HCT116 (cell line): ENCODE measurements around the gene IMPG2. TPM values are rescaled to one million over a fixed set of nuclear protein-coding genes. Genes with fewer than 3 reads are reported as not detected.

ENCODE experiments used
- ATAC-seq: fragments of 200-7000 bp; cut with Tn5 transposase; 2 replicates; pipeline ENCODE4 v1.9.1; 2020; ENCODE audit warnings: mild to moderate bottlenecking, moderate library complexity
- BruUV-seq: library from RNA; stranded (reverse); fragments of 400-500 nt; replicated peaks from 2 replicates; lab custom pipeline; 2021; lab: Mats Ljungman, UMichigan
- CTCF ChIA-PET: fragments of 300-600 bp; sonication (Branson Sonifier 250); formaldehyde crosslinking; loops from one replicate; lab custom pipeline; 2021; ENCODE audit warnings: antibody characterized with exemption; lab: Charles Lee
- POLR2A ChIA-PET: fragments of 300-600, 350-600 bp; sonication (Branson Sonifier 250); formaldehyde crosslinking; loops from one replicate; lab custom pipeline; 2021; ENCODE audit warnings: antibody characterized with exemption; lab: Charles Lee
- RAD21 ChIA-PET, 2 experiments: fragments of 300-600 bp; sonication (Branson Sonifier 250); formaldehyde crosslinking; loops; one replicate each; lab custom pipeline; 2023; ENCODE audit warnings: low total read pairs in 2 of 2; ENCODE audit not compliant: uncharacterized antibody in 2 of 2, unreplicated experiment in 2 of 2, low non-redundant PET in 1 of 2; lab: Charles Lee
- DNase-seq: peaks from one replicate; pipeline ENCODE4 v3.0.0-alpha.2; 2010; ENCODE audit warnings: low read depth, low spot score
- H2AFZ ChIP-seq: fragments of 200-600 bp; shearing (Covaris generic), sonication (generic); 2 replicates; pipeline ENCODE4 v1.6.1; 2017; ENCODE audit warnings: low read depth, mixed run types, mixed read lengths, antibody characterized with exemption, low read length; ENCODE audit not compliant: poor library complexity, severe bottlenecking
- H3K27ac ChIP-seq: 2 replicates; pipeline ENCODE4 v1.5.1; 2012; ENCODE audit warnings: low read depth, low read length
- H3K27me3 ChIP-seq: fragments of 200-600 bp; sonication (generic); 2 replicates; pipeline ENCODE4 v1.6.1; 2016; ENCODE audit warnings: mixed run types, low read length, mixed read lengths; ENCODE audit not compliant: insufficient read depth
- H3K36me3 ChIP-seq, 2 experiments: fragments of 200-500 bp in 1 of 2; fragments of 200-600 bp in 1 of 2; sonication (Bioruptor generic) in 1 of 2; sonication (generic) in 1 of 2; 2 replicates each; pipeline versions ENCODE4 v1.5.1 to v1.6.1; 2014 to 2016; ENCODE audit warnings: low read length in 2 of 2, inconsistent platforms in 1 of 2, mixed read lengths in 1 of 2, mixed run types in 1 of 2; ENCODE audit not compliant: insufficient read depth in 2 of 2, control insufficient read depth in 1 of 2
- H3K4me1 ChIP-seq, 2 experiments: fragments of 200-600 bp in 1 of 2; sonication (generic) in 1 of 2; 2 replicates each; pipeline versions ENCODE4 v1.5.1 to v1.6.1; 2012 to 2017; ENCODE audit warnings: low read length in 2 of 2, inconsistent platforms in 1 of 2, mild to moderate bottlenecking in 1 of 2, mixed read lengths in 1 of 2, mixed run types in 1 of 2, moderate library complexity in 1 of 2; ENCODE audit not compliant: insufficient read depth in 2 of 2, control insufficient read depth in 1 of 2
- H3K4me2 ChIP-seq: fragments of 200-600 bp; sonication (generic); 2 replicates; pipeline ENCODE4 v1.6.1; 2017; ENCODE audit warnings: mixed run types, low read length, mixed read lengths
- H3K4me3 ChIP-seq, 2 experiments: fragments of 200-600 bp in 1 of 2; sonication (generic) in 1 of 2; replicated peaks in 1 of 2; 2 replicates each; pipeline ENCODE4 v1.5.1; 2011 to 2016; ENCODE audit warnings: low read length in 2 of 2, control low read depth in 1 of 2, low read depth in 1 of 2, mild to moderate bottlenecking in 1 of 2, mixed read lengths in 1 of 2, mixed run types in 1 of 2
- H3K79me2 ChIP-seq: fragments of 200-600 bp; sonication (generic); 2 replicates; pipeline ENCODE4 v1.6.1; 2017; ENCODE audit warnings: mild to moderate bottlenecking, mixed run types, low read length, moderate library complexity, mixed read lengths; ENCODE audit not compliant: insufficient read depth
- H3K9ac ChIP-seq: fragments of 200-600 bp; sonication (generic); 2 replicates; pipeline ENCODE4 v1.6.1; 2016; ENCODE audit warnings: low read length, mixed read lengths
- H3K9me2 ChIP-seq: fragments of 200-600 bp; sonication (generic), shearing (Covaris generic); 2 replicates; pipeline ENCODE4 v1.6.1; 2017; ENCODE audit warnings: mixed run types, mild to moderate bottlenecking, moderate library complexity; ENCODE audit not compliant: insufficient read depth
- H3K9me3 ChIP-seq, 2 experiments: fragments of 200-500 bp in 1 of 2; fragments of 200-600 bp in 1 of 2; sonication (Bioruptor generic) in 1 of 2; sonication (generic) in 1 of 2; 2 replicates each; pipeline ENCODE4 v1.6.1; 2014 to 2017; ENCODE audit warnings: low read length in 2 of 2, mixed read lengths in 2 of 2, inconsistent platforms in 1 of 2, low read depth in 1 of 2, mild to moderate bottlenecking in 1 of 2, mixed run types in 1 of 2, moderate library complexity in 1 of 2; ENCODE audit not compliant: control insufficient read depth in 1 of 2, insufficient read depth in 1 of 2
- H4K20me1 ChIP-seq: fragments of 200-600 bp; sonication (generic), shearing (Covaris generic); 2 replicates; pipeline ENCODE4 v1.6.1; 2017; ENCODE audit warnings: mixed run types, mild to moderate bottlenecking, moderate library complexity; ENCODE audit not compliant: insufficient read depth
- CBX3 ChIP-seq: IDR thresholded peaks from 2 replicates; pipeline ENCODE4 v1.6.1; 2012; ENCODE audit warnings: low read depth
- CEBPB ChIP-seq: IDR thresholded peaks from 2 replicates; pipeline ENCODE4 v1.6.1; 2012; ENCODE audit warnings: low read depth
- CTCF ChIP-seq, 3 experiments: fragments of 200-600 bp in 1 of 3; sonication (generic) in 1 of 3; IDR thresholded peaks in 2 of 3; conservative IDR thresholded peaks in 1 of 3; 2 replicates each; pipeline ENCODE4 v1.5.1; 2012 to 2017; ENCODE audit warnings: low read depth in 2 of 3, low read length in 2 of 3, antibody characterized with exemption in 1 of 3, borderline replicate concordance in 1 of 3, control low read depth in 1 of 3, mild to moderate bottlenecking in 1 of 3, mixed read lengths in 1 of 3, mixed run types in 1 of 3, moderate library complexity in 1 of 3; ENCODE audit not compliant: insufficient read depth in 1 of 3
- EGR1 ChIP-seq: IDR thresholded peaks from 2 replicates; pipeline ENCODE4 v1.6.1; 2012; ENCODE audit warnings: low read depth
- ELF1 ChIP-seq: IDR thresholded peaks from 2 replicates; pipeline ENCODE4 v1.6.1; 2012; ENCODE audit warnings: low read depth, borderline replicate concordance
- EZH2phosphoT487 ChIP-seq: fragments of 200-600 bp; IDR thresholded peaks from 2 replicates; pipeline ENCODE4 v1.6.1; 2018; ENCODE audit warnings: antibody characterized with exemption, borderline replicate concordance
- POLR2A ChIP-seq: IDR thresholded peaks from 2 replicates; pipeline ENCODE4 v1.7.0; 2011; ENCODE audit warnings: borderline replicate concordance; ENCODE audit not compliant: insufficient read depth, insufficient read length; ENCODE audit errors: extremely low read depth
- SRF ChIP-seq: IDR thresholded peaks from 2 replicates; pipeline ENCODE4 v1.6.1; 2012; ENCODE audit warnings: low read depth
- TCF7L2 ChIP-seq: IDR thresholded peaks from 2 replicates; pipeline ENCODE4 v1.7.0; 2011; ENCODE audit warnings: borderline replicate concordance, inconsistent platforms; ENCODE audit not compliant: insufficient read depth, insufficient read length; ENCODE audit errors: extremely low read depth
- YY1 ChIP-seq: IDR thresholded peaks from 2 replicates; pipeline ENCODE4 v1.6.1; 2011; ENCODE audit warnings: low read length, low read depth, moderate library complexity, mild to moderate bottlenecking; ENCODE audit not compliant: insufficient replicate concordance; ENCODE audit errors: extremely low read depth
- ZBTB33 ChIP-seq: IDR thresholded peaks from 2 replicates; pipeline ENCODE4 v1.6.1; 2011; ENCODE audit warnings: mild to moderate bottlenecking, low read length, moderate library complexity; ENCODE audit not compliant: insufficient replicate concordance; ENCODE audit errors: extremely low read depth
- intact Hi-C: fragments of 100-400 bp; cut with micrococcal nuclease; formaldehyde crosslinking; loops from 2 replicates; pipeline ENCODE4 v1.10.0; 2022
- total RNA-seq: library from RNA; stranded (reverse); gene quantifications from one replicate; pipeline ENCODE4 v1.2.1, GENCODE V29; 2021; ENCODE audit not compliant: unreplicated experiment

Gene IMPG2
- total RNA-seq, 1 experiment from 2014 or later = 0.20 TPM

GRCh38 chr3:101288294-101288693, 32.1 kb downstream of the IMPG2 start:
- no peaks in the 10 kb centered on the region for H3K9me2 ChIP-seq
- H3K9me3 ChIP-seq = no peaks in the 10 kb centered on the region
- H3K27me3 ChIP-seq = no peaks in the 10 kb centered on the region
- H3K36me3 ChIP-seq = no peaks in the 10 kb centered on the region
- ATAC-seq (no peak), DNase-seq (no peak)
- CTCF ChIA-PET = no interaction called here
- H4K20me1 ChIP-seq = no peaks in the 10 kb centered on the region
- no peak overlapping the region for H3K4me2 ChIP-seq
- H3K4me3 ChIP-seq = no peak overlapping the region
- 0 out of 4 replicates have a peak, but pooled peaks cover 0 to 4% of the 10 kb centered on the region in 2 experiments for H3K4me1 ChIP-seq
- H2AFZ ChIP-seq = no peak overlapping the region
- H3K79me2 ChIP-seq = no peaks in the 10 kb centered on the region
- TF ChIP-seq EZH2phosphoT487 = no peak
- TF ChIP-seq ZBTB33 = no peak
- no peak for TF ChIP-seq TCF7L2
- no peak for TF ChIP-seq YY1
- TF ChIP-seq CEBPB = no peak
- no peak for TF ChIP-seq ELF1
- no peak for TF ChIP-seq CTCF (IDR thresholded peaks at IDR 0.05 in 2 of 3, conservative IDR thresholded peaks at IDR 0.05 in 1 of 3; ENCODE audit: borderline replicate concordance in 1 of 3, insufficient read depth in 1 of 3, low read depth in 2 of 3, low read length in 2 of 3)
- no peak for TF ChIP-seq EGR1
- no peak for TF ChIP-seq SRF
- TF ChIP-seq CBX3 = no peak
- no peak for TF ChIP-seq POLR2A
- POLR2A ChIA-PET = no interaction called here
- no TSS peak for BruUV-seq
- intact Hi-C loops = no loop called here
- RAD21 ChIA-PET = no interaction called here
- no peak overlapping the region for H3K27ac ChIP-seq
- no peak overlapping the region for H3K9ac ChIP-seq
